ENCODE data around the gene DNAJB8. TPM values are rescaled to one million over a fixed set of nuclear protein-coding genes. Genes with fewer than 3 reads are reported as not detected.

The DNAJB8 gene
- total RNA-seq, 4 donors from 2014 or later = not detected

DNA sequence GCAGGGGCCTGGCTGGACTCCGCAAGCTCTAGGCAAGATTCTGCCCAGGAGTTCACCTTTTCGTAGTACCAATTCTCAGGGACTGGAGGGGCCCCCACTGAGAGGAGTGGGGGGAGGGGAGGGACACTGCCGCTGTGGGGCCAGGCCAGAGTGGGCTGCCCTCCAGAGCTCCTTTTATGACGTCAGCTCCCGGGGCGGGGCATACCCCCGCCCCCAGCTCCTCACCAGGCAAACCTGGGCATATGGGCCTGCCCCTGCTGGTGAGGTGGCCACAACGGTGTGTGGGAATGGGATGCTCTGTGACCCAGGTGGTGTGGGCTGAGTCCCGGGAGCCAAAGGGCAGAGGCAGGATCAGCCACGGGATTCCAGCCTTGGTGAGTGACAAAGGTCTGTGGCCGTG is 3.3 kb downstream of the DNAJB8 start:
- no peak for DNase-seq (ENCODE audit: low spot score in 2 of 2)
- Histone ChIP-seq H3K4me3 (no peak overlapping the region), H3K9me3 (no peaks in the 10 kb centered on the region), H3K27me3 (peaks cover 23% of the 10 kb centered on the region), H3K36me3 (no peaks in the 10 kb centered on the region), H3K27ac (no peak overlapping the region), H3K4me1 (no peaks in the 10 kb centered on the region)
- TF ChIP-seq POLR2AphosphoS5 (IDR thresholded peaks at IDR 0.05) (no peak), EP300 (IDR thresholded peaks at IDR 0.05) (no peak), POLR2A (IDR thresholded peaks at IDR 0.05) (no peak)
- TF ChIP-seq, protein P1, sequence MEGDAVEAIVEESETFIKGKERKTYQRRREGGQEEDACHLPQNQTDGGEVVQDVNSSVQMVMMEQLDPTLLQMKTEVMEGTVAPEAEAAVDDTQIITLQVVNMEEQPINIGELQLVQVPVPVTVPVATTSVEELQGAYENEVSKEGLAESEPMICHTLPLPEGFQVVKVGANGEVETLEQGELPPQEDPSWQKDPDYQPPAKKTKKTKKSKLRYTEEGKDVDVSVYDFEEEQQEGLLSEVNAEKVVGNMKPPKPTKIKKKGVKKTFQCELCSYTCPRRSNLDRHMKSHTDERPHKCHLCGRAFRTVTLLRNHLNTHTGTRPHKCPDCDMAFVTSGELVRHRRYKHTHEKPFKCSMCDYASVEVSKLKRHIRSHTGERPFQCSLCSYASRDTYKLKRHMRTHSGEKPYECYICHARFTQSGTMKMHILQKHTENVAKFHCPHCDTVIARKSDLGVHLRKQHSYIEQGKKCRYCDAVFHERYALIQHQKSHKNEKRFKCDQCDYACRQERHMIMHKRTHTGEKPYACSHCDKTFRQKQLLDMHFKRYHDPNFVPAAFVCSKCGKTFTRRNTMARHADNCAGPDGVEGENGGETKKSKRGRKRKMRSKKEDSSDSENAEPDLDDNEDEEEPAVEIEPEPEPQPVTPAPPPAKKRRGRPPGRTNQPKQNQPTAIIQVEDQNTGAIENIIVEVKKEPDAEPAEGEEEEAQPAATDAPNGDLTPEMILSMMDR (IDR thresholded peaks at IDR 0.05) = no peak
- WGBS = 60% methylated on average over 9 of the region's 11 CpGs

DNA sequence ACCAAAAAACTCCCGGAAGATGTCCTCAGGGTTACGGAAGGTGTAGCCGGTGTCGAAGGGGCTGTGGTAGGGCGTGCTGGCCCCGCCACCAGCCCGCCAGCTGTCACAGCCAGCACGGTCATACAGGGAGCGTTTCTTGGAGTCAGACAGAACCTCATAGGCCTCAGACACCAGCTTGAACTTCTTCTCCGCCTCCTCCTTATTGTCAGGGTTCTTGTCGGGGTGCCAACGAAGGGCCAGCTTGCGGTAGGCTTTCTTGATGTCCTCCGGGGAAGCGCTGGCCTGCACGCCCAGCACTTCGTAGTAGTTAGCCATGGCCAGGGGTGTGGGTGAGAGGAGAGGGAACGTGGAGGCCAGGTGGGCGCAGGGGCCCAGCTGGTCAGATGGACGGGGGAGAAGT is 3.8 kb downstream of the DNAJB8 start:
- Histone ChIP-seq H3K4me3 (no peak overlapping the region), H3K27ac (no peak overlapping the region), H3K27me3 (peaks cover 21% of the 10 kb centered on the region), H3K9me3 (no peaks in the 10 kb centered on the region), H3K36me3 (no peaks in the 10 kb centered on the region), H3K4me1 (no peaks in the 10 kb centered on the region)
- WGBS = 92% methylated on average over 17 of the region's 20 CpGs
- DNase-seq (ENCODE audit: low spot score in 2 of 2) = no peak
- TF ChIP-seq POLR2AphosphoS5 (IDR thresholded peaks at IDR 0.05) = no peak
- no peak for TF ChIP-seq POLR2A (IDR thresholded peaks at IDR 0.05)
- TF ChIP-seq, protein P1 (IDR thresholded peaks at IDR 0.05) = no peak
- TF ChIP-seq EP300 (IDR thresholded peaks at IDR 0.05) = no peak

DNA sequence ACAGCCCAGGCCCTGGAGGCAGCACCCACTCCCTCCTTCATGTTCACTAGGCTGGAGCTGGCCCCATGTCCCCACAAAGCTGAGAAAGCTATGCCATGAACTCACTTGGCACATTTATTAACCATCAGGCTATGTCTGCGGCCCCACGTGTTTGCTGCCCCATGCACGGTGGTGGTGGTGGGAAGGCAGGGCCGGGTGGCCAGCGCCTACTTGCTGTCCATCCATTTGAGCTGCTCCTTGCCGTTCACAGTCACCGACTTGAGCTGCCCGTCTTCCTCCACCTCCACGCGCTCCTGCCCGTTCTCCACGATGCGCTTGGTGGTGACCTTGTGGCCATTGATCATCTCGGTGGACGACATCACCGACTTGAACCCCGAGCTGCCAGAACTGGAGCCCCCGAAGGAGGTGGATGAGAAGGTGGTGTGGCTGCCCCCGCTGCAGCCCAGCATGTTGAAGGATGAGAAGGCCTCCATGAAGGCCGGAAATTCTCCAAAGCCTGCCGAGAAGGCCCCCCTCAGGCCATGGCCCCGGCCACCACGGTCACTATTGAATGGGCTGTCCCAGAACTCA is 4.3 kb downstream of the DNAJB8 start:
- Histone ChIP-seq H3K27ac (no peak overlapping the region), H3K4me3 (no peak overlapping the region), H3K27me3 (peaks cover 18% of the 10 kb centered on the region), H3K4me1 (no peaks in the 10 kb centered on the region), H3K9me3 (no peaks in the 10 kb centered on the region), H3K36me3 (no peaks in the 10 kb centered on the region)
- TF ChIP-seq, protein P1 (IDR thresholded peaks at IDR 0.05) = no peak
- TF ChIP-seq EP300 (IDR thresholded peaks at IDR 0.05) = no peak
- TF ChIP-seq POLR2AphosphoS5 (IDR thresholded peaks at IDR 0.05) = no peak
- no peak for TF ChIP-seq POLR2A (IDR thresholded peaks at IDR 0.05)
- 93% methylated on average over 22 of the region's 23 CpGs for WGBS
- no peak for DNase-seq (ENCODE audit: low spot score in 2 of 2)

DNA sequence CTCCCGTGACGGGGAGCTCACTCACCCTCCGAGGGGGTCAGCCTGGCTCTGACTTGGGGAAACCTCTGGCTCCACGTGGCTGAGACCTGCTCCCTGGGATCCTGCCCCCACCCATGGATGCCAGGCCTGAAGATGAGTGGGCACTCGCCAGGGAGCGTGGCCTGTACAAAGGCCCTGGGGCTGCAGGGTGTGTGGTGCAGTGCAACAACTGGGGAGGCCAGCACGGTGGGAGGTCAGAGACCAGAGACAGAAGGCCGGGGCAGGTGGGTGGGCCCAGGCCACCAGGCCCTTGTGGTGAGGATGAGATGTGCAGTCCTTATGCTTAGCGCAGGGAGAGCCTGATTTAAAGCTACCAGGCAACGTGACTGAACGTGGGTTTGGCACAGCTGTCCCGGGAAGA is 5.0 kb downstream of the DNAJB8 start:
- WGBS = 78% methylated on average over 12 of the region's 12 CpGs
- peaks cover 19% of the 10 kb centered on the region for H3K27me3 ChIP-seq
- H3K4me3 ChIP-seq = no peak overlapping the region
- TF ChIP-seq EP300 (IDR thresholded peaks at IDR 0.05) = no peak
- no peak for TF ChIP-seq POLR2A (IDR thresholded peaks at IDR 0.05)
- TF ChIP-seq POLR2AphosphoS5 (IDR thresholded peaks at IDR 0.05) = no peak
- TF ChIP-seq, protein P1 (IDR thresholded peaks at IDR 0.05) = no peak
- H3K36me3 ChIP-seq = no peaks in the 10 kb centered on the region
- H3K9me3 ChIP-seq = no peaks in the 10 kb centered on the region
- H3K27ac ChIP-seq = no peak overlapping the region
- no peak for DNase-seq (ENCODE audit: low spot score in 2 of 2)
- H3K4me1 ChIP-seq = no peaks in the 10 kb centered on the region

DNA sequence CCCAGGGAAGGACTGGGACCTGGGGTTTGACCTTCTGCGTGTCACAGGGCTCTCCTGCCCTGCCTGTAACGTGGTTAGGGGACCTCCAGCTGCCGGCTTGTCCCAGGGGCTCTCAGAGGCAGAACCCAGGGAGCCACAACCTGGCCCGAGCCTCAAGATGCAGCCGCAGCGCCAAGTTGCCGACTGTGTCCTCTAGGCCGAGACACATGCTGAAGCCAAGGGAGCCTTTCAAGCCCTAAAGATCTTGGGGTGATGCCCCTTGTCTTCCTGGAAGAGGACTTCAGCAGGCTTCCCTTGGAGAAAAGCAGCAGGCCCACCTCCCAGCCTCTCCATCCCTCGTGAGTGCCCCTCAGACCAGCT is 7.2 kb downstream of the DNAJB8 start:
- TF ChIP-seq EP300 (IDR thresholded peaks at IDR 0.05) = no peak
- H3K36me3 ChIP-seq = no peaks in the 10 kb centered on the region
- DNase-seq (ENCODE audit: low spot score in 2 of 2) = no peak
- 88% methylated on average over 4 of the region's 9 CpGs for WGBS
- no peak overlapping the region for H3K4me3 ChIP-seq
- no peaks in the 10 kb centered on the region for H3K9me3 ChIP-seq
- no peak overlapping the region for H3K27ac ChIP-seq
- peaks cover 24% of the 10 kb centered on the region for H3K27me3 ChIP-seq
- no peaks in the 10 kb centered on the region for H3K4me1 ChIP-seq
